Activated CD4-positive, alpha-beta memory T cell treated with anti-CD3 and anti-CD28 coated beads for 36 hours (primary cell): ENCODE results near the gene CTDSPL. TPM values are rescaled to one million over a fixed set of nuclear protein-coding genes. Genes with fewer than 3 reads are reported as not detected.
A peak's percentile ranks its signal among the peaks of the same experiment; 100 is the strongest.

Source experiments
- CTCF ChIA-PET: fragments of 350-600 bp; sonication (Branson Sonifier 250); formaldehyde crosslinking; loops from one replicate; lab custom pipeline; 2021; ENCODE audit warnings: antibody characterized with exemption, inconsistent platforms; lab: Charles Lee
- POLR2A ChIA-PET: fragments of 350-600 bp; sonication (Branson Sonifier 250); formaldehyde crosslinking; loops from one replicate; lab custom pipeline; 2021; ENCODE audit warnings: antibody characterized with exemption; lab: Charles Lee
- DNase-seq: peaks from one replicate; pipeline ENCODE4 v3.0.0-alpha.2; 2020
- H3K27ac Mint-ChIP-seq: one replicate; pipeline ENCODE4 v1.8.0; 2021; ENCODE audit warnings: mixed read lengths
- H3K27me3 Mint-ChIP-seq: one replicate; pipeline ENCODE4 v1.8.0; 2021; ENCODE audit warnings: mixed read lengths
- H3K36me3 Mint-ChIP-seq: one replicate; pipeline ENCODE4 v1.8.0; 2021; ENCODE audit warnings: mixed read lengths
- H3K4me1 Mint-ChIP-seq: one replicate; pipeline ENCODE4 v1.8.0; 2021; ENCODE audit warnings: low read depth, mixed read lengths
- H3K4me3 Mint-ChIP-seq: one replicate; pipeline ENCODE4 v1.8.0; 2021; ENCODE audit warnings: mild to moderate bottlenecking, mixed read lengths
- H3K9me3 Mint-ChIP-seq: one replicate; pipeline ENCODE4 v1.8.0; 2021; ENCODE audit warnings: mixed read lengths
- intact Hi-C: fragments of 100-400 bp; cut with micrococcal nuclease; formaldehyde crosslinking; loops from one replicate; pipeline ENCODE4 v1.15.1; 2023
- total RNA-seq, 2 experiments: library from RNA; stranded (reverse); gene quantifications; one replicate each; pipeline ENCODE4 v1.2.3, GENCODE V29; 2021

Gene CTDSPL
- total RNA-seq, 2 experiments from 2014 or later, result 3.7 to 5.1 TPM

GRCh38 chr3:38004415-38005075, 142.9 kb downstream of the CTDSPL start:
- POLR2A ChIA-PET, result no interaction called here
- peak overlapping the region; percentile 54 for H3K27ac Mint-ChIP-seq
- no peaks in the 10 kb centered on the region for H3K27me3 Mint-ChIP-seq
- H3K9me3 Mint-ChIP-seq, result no peaks in the 10 kb centered on the region
- DNase-seq, result peak; percentile 72
- CTCF ChIA-PET, result interaction anchor here (0.7 to 2.4 kb wide), 13 partner anchors 8 to 476 kb away, joined by 3 to 16 read pairs (median 5); partner anchors contain the start of gene DLEC1
- H3K4me3 Mint-ChIP-seq, result no peak overlapping the region
- H3K36me3 Mint-ChIP-seq, result peaks cover 9% of the 10 kb centered on the region
- H3K4me1 Mint-ChIP-seq, result peaks cover 17% of the 10 kb centered on the region
- intact Hi-C loops, result loop anchor here (1.0 kb wide), 1 partner anchor 36 kb away; no protein-coding TSS in a partner anchor

DNA sequence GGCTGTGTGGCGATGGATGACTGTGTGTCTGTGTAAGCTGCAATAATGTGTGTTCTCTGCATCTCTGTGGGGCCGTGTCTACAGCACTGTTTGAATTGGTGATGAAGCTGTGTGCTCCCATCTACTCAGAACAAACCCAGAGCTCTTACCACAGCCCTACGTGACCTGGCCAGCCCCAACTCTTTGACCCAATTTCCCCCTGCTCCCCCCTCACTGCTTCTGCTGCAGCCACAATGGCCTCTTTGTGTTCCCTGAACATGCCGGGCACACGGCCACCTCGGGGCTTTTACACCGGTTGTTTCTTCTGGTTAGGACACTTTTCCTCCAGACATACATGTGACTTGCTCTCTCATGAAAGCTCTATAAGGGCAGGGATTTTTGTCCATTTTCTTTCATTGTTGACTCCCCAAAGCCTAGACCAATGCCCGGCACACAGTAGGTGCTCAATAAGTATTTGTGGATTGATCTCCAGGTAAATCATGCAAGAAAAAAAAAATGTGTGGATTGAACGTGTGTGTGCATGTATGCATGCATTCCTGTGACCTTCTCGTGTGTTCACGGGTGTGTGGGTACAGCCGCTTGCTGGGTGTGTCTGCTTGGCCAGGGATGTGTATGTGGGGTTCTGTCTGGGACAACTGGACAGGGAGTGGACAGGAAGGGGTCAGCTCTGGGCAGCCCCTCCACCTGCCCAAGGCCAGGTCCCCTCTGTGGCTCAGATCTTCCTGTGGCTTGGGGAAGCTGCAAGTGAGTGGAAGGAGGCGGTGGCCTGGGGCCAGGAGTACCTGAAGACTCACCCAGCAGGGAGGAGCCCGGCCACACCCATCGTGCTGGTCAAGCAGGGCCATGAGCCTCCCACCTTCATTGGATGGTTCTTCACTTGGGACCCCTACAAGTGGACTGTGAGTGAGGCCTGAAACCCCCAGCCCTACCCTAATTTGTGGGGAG, 143.7 kb downstream of the CTDSPL start:
- Mint-ChIP-seq H3K4me3 (no peak overlapping the region), H3K4me1 (peaks cover 16% of the 10 kb centered on the region), H3K27ac (no peak overlapping the region), H3K27me3 (no peaks in the 10 kb centered on the region), H3K9me3 (no peaks in the 10 kb centered on the region), H3K36me3 (peaks cover 9% of the 10 kb centered on the region)
- DNase-seq, result no peak
- CTCF ChIA-PET, result interaction anchor here (0.7 to 2.4 kb wide), 7 partner anchors 9 to 150 kb away, joined by 3 to 6 read pairs (median 4); no protein-coding TSS in a partner anchor
- POLR2A ChIA-PET, result interaction anchor here (0.5 kb wide), 1 partner anchor 921 kb away, joined by 3 read pairs; no protein-coding TSS in a partner anchor
- intact Hi-C loops, result no loop called here

GRCh38 chr3:38006031-38006430, 144.4 kb downstream of the CTDSPL start:
- H3K4me1 Mint-ChIP-seq, result peaks cover 16% of the 10 kb centered on the region
- ChIA-PET POLR2A (no interaction called here), CTCF (interaction anchor here (1.0 to 1.5 kb wide), 3 partner anchors 9 to 34 kb away, joined by 4 to 6 read pairs (median 4); no protein-coding TSS in a partner anchor)
- H3K9me3 Mint-ChIP-seq, result no peaks in the 10 kb centered on the region
- peaks cover 9% of the 10 kb centered on the region for H3K36me3 Mint-ChIP-seq
- intact Hi-C loops, result no loop called here
- H3K27ac Mint-ChIP-seq, result no peak overlapping the region
- H3K4me3 Mint-ChIP-seq, result no peak overlapping the region
- no peaks in the 10 kb centered on the region for H3K27me3 Mint-ChIP-seq
- no peak for DNase-seq

DNA sequence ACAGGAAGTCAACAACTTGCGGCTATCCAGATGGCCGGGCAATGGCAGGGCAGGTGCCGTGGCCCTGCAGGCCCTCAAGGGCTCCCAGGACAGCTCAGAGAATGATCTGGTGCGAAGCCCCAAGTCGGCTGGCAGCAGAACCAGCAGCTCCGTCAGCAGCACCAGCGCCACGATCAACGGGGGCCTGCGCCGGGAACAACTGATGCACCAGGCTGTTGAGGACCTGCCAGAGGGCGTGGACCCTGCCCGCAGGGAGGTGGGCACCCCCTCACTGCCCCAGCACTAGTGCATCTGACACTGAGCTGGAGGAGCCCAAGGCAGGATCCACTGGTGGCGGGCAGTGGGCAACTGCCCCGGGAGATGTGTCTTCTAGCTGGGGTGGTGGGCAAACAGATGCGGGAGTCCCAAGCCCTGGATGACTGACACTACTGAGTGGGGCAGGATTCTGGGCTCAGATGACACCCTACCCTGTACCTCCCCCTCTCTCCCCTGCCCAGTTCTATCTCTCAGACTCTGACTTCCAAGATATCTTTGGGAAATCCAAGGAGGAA, 144.8 kb downstream of the CTDSPL start:
- POLR2A ChIA-PET, result no interaction called here
- intact Hi-C loops, result no loop called here
- Mint-ChIP-seq H3K27me3 (no peaks in the 10 kb centered on the region), H3K27ac (no peak overlapping the region), H3K36me3 (peaks cover 9% of the 10 kb centered on the region), H3K4me3 (no peak overlapping the region), H3K4me1 (peaks cover 16% of the 10 kb centered on the region), H3K9me3 (no peaks in the 10 kb centered on the region)
- CTCF ChIA-PET, result interaction anchor here (0.5 to 1.3 kb wide), 5 partner anchors 10 to 1216 kb away, joined by 3 to 4 read pairs (median 3); no protein-coding TSS in a partner anchor
- DNase-seq, result no peak

DNA sequence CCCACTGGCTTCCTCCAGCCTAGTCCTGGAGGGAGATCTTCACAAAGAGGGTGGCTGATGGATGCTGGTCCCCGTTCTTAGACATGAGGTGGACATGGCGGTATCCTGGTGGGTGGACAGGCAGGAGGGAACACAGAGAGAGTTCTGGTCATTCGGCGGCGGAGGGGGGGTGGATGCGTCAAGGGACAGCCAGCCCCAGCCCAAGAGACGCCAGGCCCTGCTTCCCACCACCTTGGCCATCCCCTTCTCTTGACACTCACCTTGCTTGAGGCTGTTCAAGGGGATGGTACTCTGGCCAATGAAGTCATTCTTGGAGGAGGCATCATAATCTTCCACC, 146.0 kb downstream of the CTDSPL start:
- Mint-ChIP-seq H3K4me3 (no peak overlapping the region), H3K36me3 (peaks cover 9% of the 10 kb centered on the region), H3K27me3 (no peaks in the 10 kb centered on the region), H3K4me1 (peaks cover 16% of the 10 kb centered on the region), H3K9me3 (no peaks in the 10 kb centered on the region), H3K27ac (no peak overlapping the region)
- CTCF ChIA-PET, result interaction anchor here (1.3 kb wide), 1 partner anchor 15 kb away, joined by 3 read pairs; no protein-coding TSS in a partner anchor
- DNase-seq, result no peak
- POLR2A ChIA-PET, result no interaction called here
- intact Hi-C loops, result no loop called here

DNA sequence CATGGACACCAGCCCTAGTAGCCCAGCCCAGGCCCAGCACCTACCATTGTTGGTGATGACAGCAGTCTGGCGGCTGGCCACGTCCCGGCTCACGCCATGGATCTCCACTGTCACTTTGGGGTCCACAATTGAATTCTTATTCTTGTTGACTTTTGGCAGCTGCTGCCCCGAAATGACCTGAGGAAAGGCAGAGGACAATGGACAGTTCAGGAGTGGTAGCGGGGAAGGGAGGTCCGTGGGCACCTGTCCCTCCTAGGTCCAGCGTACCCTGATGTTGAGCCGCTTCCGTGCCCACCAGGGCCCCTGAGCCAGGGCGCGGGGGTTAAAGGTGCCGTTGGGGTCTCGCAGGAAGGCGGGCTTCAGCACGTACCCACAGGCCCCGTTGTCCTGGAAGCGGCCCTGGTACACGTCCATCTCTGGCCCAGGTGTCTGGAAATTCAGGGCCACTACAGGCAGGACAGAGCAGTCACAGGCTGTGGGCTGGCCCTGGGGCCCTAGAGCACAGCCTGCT, 146.6 kb downstream of the CTDSPL start:
- H3K27me3 Mint-ChIP-seq, result no peaks in the 10 kb centered on the region
- intact Hi-C loops, result no loop called here
- DNase-seq, result no peak
- POLR2A ChIA-PET, result interaction anchor here (1.4 kb wide), 1 partner anchor 9 kb away, joined by 3 read pairs; no protein-coding TSS in a partner anchor
- H3K4me1 Mint-ChIP-seq, result peaks cover 11% of the 10 kb centered on the region
- no peaks in the 10 kb centered on the region for H3K9me3 Mint-ChIP-seq
- CTCF ChIA-PET, result no interaction called here
- no peak overlapping the region for H3K27ac Mint-ChIP-seq
- H3K4me3 Mint-ChIP-seq, result no peak overlapping the region
- peaks cover 7% of the 10 kb centered on the region for H3K36me3 Mint-ChIP-seq

- Mint-ChIP-seq H3K9me3 (no peaks in the 10 kb centered on the region), H3K27me3 (no peaks in the 10 kb centered on the region), H3K27ac (no peak overlapping the region), H3K36me3 (peaks cover 7% of the 10 kb centered on the region), H3K4me1 (peaks cover 8% of the 10 kb centered on the region), H3K4me3 (no peak overlapping the region)
- intact Hi-C loops, result no loop called here
- CTCF ChIA-PET, result no interaction called here
- DNase-seq, result no peak
- POLR2A ChIA-PET, result interaction anchor here (1.4 kb wide), 1 partner anchor 8 kb away, joined by 3 read pairs; no protein-coding TSS in a partner anchor
These were observed 147.4 kb downstream of the CTDSPL start for GRCh38 chr3:38008971-38009580.

DNA sequence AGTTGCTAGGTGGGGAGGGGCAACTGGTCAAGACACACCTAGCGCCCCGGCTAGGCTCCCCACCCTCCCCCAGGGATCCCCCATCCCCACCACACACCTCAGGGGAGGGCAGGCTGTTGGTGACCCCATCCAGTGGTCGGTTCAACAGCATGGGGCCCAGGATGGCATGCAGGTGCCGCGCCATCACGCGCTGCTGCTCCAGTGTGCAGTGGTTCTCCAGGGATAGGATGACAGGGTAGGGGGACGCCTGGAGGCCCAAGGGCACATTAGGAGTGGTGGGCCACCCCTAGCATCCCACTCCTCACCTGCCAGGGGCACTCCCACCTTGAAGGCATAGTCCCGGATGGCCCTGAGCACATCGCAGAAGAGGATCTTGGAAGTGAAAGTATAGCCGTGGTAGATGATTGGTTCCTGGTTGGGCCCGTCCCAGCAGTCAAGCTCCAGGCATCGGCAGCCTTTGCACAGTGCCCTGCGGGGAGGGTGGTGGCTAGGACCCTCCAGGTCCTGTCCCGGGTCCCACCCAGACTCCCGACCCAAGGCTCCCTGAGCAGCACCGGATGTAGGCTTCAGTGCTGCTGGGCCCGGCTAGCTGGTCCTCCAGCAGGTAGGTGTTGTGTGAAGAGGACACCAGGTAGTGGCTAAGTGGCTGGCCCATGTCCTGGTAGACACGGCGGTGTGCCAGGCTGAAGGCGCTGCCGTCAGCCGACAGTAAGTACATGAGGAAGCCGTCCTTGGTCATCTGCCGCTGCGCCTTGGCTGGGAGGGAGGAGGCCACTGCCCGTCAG, 148.3 kb downstream of the CTDSPL start:
- Mint-ChIP-seq H3K4me1 (no peaks in the 10 kb centered on the region), H3K36me3 (peaks cover 3% of the 10 kb centered on the region), H3K9me3 (no peaks in the 10 kb centered on the region), H3K27ac (no peak overlapping the region), H3K27me3 (no peaks in the 10 kb centered on the region), H3K4me3 (no peak overlapping the region)
- no peak for DNase-seq
- ChIA-PET POLR2A (interaction anchor here (1.4 kb wide), 1 partner anchor 8 kb away, joined by 3 read pairs; no protein-coding TSS in a partner anchor), CTCF (interaction anchor here (1.4 kb wide), 1 partner anchor 12 kb away, joined by 4 read pairs; no protein-coding TSS in a partner anchor)
- intact Hi-C loops, result no loop called here

GRCh38 chr3:38011111-38011510, 149.4 kb downstream of the CTDSPL start:
- ChIA-PET POLR2A (interaction anchor here (0.9 kb wide), 1 partner anchor 27 kb away, joined by 3 read pairs; no protein-coding TSS in a partner anchor), CTCF (interaction anchor here (1.4 kb wide), 1 partner anchor 14 kb away, joined by 4 read pairs; no protein-coding TSS in a partner anchor)
- H3K27me3 Mint-ChIP-seq, result no peaks in the 10 kb centered on the region
- H3K36me3 Mint-ChIP-seq, result peaks cover 12% of the 10 kb centered on the region
- no peak overlapping the region for H3K27ac Mint-ChIP-seq
- H3K9me3 Mint-ChIP-seq, result peaks cover 3% of the 10 kb centered on the region
- H3K4me3 Mint-ChIP-seq, result no peak overlapping the region
- intact Hi-C loops, result no loop called here
- H3K4me1 Mint-ChIP-seq, result no peaks in the 10 kb centered on the region
- no peak for DNase-seq

DNA sequence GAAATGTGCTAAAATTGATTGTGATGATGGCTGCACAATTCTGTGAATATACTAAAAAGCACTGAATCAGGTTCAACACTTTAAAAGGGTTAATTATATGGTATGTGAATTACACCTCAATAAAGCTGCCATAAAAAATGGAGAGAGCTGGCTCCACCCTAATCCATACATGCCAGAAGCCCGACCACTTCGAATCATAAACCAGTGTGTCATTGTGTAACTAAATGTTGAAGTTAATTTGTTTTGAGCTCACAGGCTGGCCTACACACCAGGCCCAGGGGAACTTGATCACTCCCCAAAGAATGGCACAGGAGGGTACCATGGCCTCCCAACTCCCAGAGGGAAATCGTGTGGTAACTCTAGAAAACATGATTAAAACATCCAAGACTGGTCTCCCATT, 153.8 kb downstream of the CTDSPL start:
- Mint-ChIP-seq H3K27me3 (no peaks in the 10 kb centered on the region), H3K36me3 (peaks cover 32% of the 10 kb centered on the region), H3K4me3 (no peak overlapping the region), H3K27ac (no peak overlapping the region), H3K4me1 (no peaks in the 10 kb centered on the region), H3K9me3 (peaks cover 12% of the 10 kb centered on the region)
- no peak for DNase-seq
- intact Hi-C loops, result no loop called here
- ChIA-PET CTCF (interaction anchor here (1.4 kb wide), 1 partner anchor 12 kb away, joined by 4 read pairs; no protein-coding TSS in a partner anchor), POLR2A (no interaction called here)
